Karpas-422 (cell line): ENCODE data around the gene SLC25A12. TPM values are rescaled to one million over a fixed set of nuclear protein-coding genes. Genes with fewer than 3 reads are reported as not detected.
"Not testable (repeated sequence)": the region's sequence is repeated elsewhere in the genome, so short reads cannot be mapped to it uniquely, and the experiment has no call there.

Experiments
- DNase-seq: peaks from one replicate; pipeline ENCODE4 v3.0.0-alpha.2; 2015
- H2AFZ ChIP-seq: fragments of 200-600 bp; sonication (generic); 2 replicates; pipeline ENCODE4 v1.6.1; 2014; ENCODE audit warnings: antibody characterized with exemption, low read length, mixed read lengths
- H3K27ac ChIP-seq: fragments of 200-600 bp; sonication (generic); 2 replicates; pipeline ENCODE4 v1.5.1; 2014; ENCODE audit warnings: mild to moderate bottlenecking, low read length, moderate library complexity
- H3K27me3 ChIP-seq: fragments of 200-600 bp; sonication (generic); 2 replicates; pipeline ENCODE4 v1.6.1; 2014; ENCODE audit warnings: low read length, mixed read lengths
- H3K36me3 ChIP-seq: fragments of 200-600 bp; sonication (generic); 2 replicates; pipeline ENCODE4 v1.6.1; 2014; ENCODE audit warnings: low read length, mixed read lengths; ENCODE audit not compliant: insufficient read depth
- H3K4me1 ChIP-seq: fragments of 200-600 bp; sonication (generic); 2 replicates; pipeline ENCODE4 v1.6.1; 2014; ENCODE audit warnings: mild to moderate bottlenecking, low read length, mixed read lengths
- H3K4me2 ChIP-seq: fragments of 200-600 bp; sonication (generic); 2 replicates; pipeline ENCODE4 v1.6.1; 2014; ENCODE audit warnings: low read length, low read depth, mild to moderate bottlenecking; ENCODE audit not compliant: poor library complexity, severe bottlenecking
- H3K4me3 ChIP-seq: fragments of 200-600 bp; sonication (generic); 2 replicates; pipeline ENCODE4 v1.5.1; 2014; ENCODE audit warnings: mild to moderate bottlenecking, antibody characterized with exemption, low read length, mixed read lengths
- H3K79me2 ChIP-seq: fragments of 200-600 bp; sonication (generic); 2 replicates; pipeline ENCODE4 v1.6.1; 2014; ENCODE audit warnings: mild to moderate bottlenecking, low read length, mixed read lengths
- H3K9ac ChIP-seq: fragments of 200-600 bp; sonication (generic); 2 replicates; pipeline ENCODE4 v1.6.0; 2014; ENCODE audit warnings: low read length
- H3K9me2 ChIP-seq: fragments of 200-600 bp; sonication (generic), shearing (Covaris generic); replicated peaks from 2 replicates; pipeline ENCODE4 v1.6.0; 2014; ENCODE audit warnings: mild to moderate bottlenecking, low read length, moderate library complexity; ENCODE audit not compliant: insufficient read depth
- H3K9me3 ChIP-seq: fragments of 300-700, 200-600 bp; sonication (generic); 2 replicates; pipeline ENCODE4 v1.6.1; 2014; ENCODE audit warnings: low read length, mixed read lengths
- H4K20me1 ChIP-seq: fragments of 200-600 bp; sonication (generic); 2 replicates; pipeline ENCODE4 v1.6.1; 2014; ENCODE audit warnings: mild to moderate bottlenecking, antibody characterized with exemption, low read length, low read depth; ENCODE audit not compliant: insufficient read depth
- total RNA-seq: library from RNA; depleted of rRNA; stranded (reverse); fragments of >200 nt; shearing (Covaris generic); gene quantifications from 2 replicates; pipeline ENCODE4 v1.2.3, GENCODE V29; 2014; ENCODE audit warnings: low replicate concordance

SLC25A12 gene
- total RNA-seq, 1 experiment from 2014 or later = 55.8 TPM

- H3K9ac ChIP-seq = no peak overlapping the region
- H4K20me1 ChIP-seq = no peaks in the 10 kb centered on the region
- H3K9me2 ChIP-seq = no peaks in the 10 kb centered on the region
- H3K36me3 ChIP-seq = peaks cover 26% of the 10 kb centered on the region
- H3K27me3 ChIP-seq = no peaks in the 10 kb centered on the region
- no peaks in the 10 kb centered on the region for H3K4me1 ChIP-seq
- no peak for DNase-seq
- H3K4me3 ChIP-seq = no peak overlapping the region
- no peaks in the 10 kb centered on the region for H3K79me2 ChIP-seq
- peaks cover 4% of the 10 kb centered on the region for H3K9me3 ChIP-seq
- no peak overlapping the region for H2AFZ ChIP-seq
- no peak overlapping the region for H3K27ac ChIP-seq
- H3K4me2 ChIP-seq = no peak overlapping the region
These were observed 121.7 kb downstream of the SLC25A12 start for GRCh38 chr2:171772373-171772772.

DNA sequence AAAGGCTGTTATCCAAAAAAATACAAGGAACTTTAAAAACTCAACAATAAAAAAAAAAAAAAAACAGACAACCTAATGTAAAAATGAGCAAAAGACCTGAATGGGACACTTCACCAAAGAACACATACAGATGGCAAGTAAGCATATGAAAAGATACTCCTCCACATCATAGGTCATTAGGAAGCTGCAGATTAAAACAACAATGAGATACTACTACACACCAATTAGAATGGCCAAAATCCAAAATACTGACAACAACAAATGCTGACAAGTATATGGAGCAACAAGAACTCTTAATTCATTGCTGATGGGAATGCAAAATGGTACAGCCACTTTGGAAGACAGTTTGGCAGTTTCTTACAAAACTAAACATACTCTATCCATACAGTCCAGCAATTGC lies 122.6 kb downstream of the SLC25A12 start:
- Histone ChIP-seq H4K20me1 (no peaks in the 10 kb centered on the region), H3K9ac (no peak overlapping the region), H3K9me3 (peaks cover 4% of the 10 kb centered on the region), H3K79me2 (no peaks in the 10 kb centered on the region), H2AFZ (no peak overlapping the region), H3K4me1 (no peaks in the 10 kb centered on the region), H3K27me3 (no peaks in the 10 kb centered on the region), H3K36me3 (peaks cover 27% of the 10 kb centered on the region), H3K9me2 (no peaks in the 10 kb centered on the region), H3K27ac (no peak overlapping the region), H3K4me2 (no peak overlapping the region), H3K4me3 (no peak overlapping the region)
- no peak for DNase-seq

DNA sequence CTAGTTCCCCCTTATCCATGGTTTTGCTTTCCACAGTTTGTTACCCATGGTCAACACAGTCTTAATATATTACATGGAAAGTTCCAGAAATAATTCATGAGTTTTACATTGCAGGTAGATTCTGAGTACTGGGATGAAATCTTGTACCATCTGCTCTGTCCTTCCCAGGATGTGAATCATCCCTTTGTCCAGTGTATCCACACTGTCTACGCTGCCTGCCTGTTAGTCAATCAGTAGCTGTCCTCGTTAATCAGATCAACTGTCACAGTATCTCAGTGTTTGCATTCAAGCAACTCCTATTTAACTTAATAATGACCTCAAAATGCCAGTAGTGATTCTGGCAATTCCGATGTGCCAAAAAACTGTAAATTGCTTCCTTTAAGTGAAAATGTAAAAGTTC lies 130.4 kb downstream of the SLC25A12 start:
- no peak overlapping the region for H2AFZ ChIP-seq
- H3K79me2 ChIP-seq = no peaks in the 10 kb centered on the region
- no peak overlapping the region for H3K9ac ChIP-seq
- no peak for DNase-seq
- H3K9me3 ChIP-seq = no peaks in the 10 kb centered on the region
- no peaks in the 10 kb centered on the region for H3K27me3 ChIP-seq
- no peaks in the 10 kb centered on the region for H3K9me2 ChIP-seq
- H3K27ac ChIP-seq = no peak overlapping the region
- no peaks in the 10 kb centered on the region for H4K20me1 ChIP-seq
- no peak overlapping the region for H3K4me3 ChIP-seq
- H3K36me3 ChIP-seq = peaks cover 22% of the 10 kb centered on the region
- H3K4me2 ChIP-seq = no peak overlapping the region
- H3K4me1 ChIP-seq = no peaks in the 10 kb centered on the region

- no peak overlapping the region for H3K9ac ChIP-seq
- no peaks in the 10 kb centered on the region for H4K20me1 ChIP-seq
- no peak overlapping the region for H3K4me3 ChIP-seq
- H3K4me1 ChIP-seq = no peaks in the 10 kb centered on the region
- H3K36me3 ChIP-seq = peaks cover 22% of the 10 kb centered on the region
- no peaks in the 10 kb centered on the region for H3K9me2 ChIP-seq
- H2AFZ ChIP-seq = no peak overlapping the region
- H3K79me2 ChIP-seq = no peaks in the 10 kb centered on the region
- no peak overlapping the region for H3K27ac ChIP-seq
- no peak for DNase-seq
- H3K9me3 ChIP-seq = no peaks in the 10 kb centered on the region
- H3K27me3 ChIP-seq = no peaks in the 10 kb centered on the region
- H3K4me2 ChIP-seq = no peak overlapping the region
These were observed 131.0 kb downstream of the SLC25A12 start for GRCh38 chr2:171762879-171763573.

- not testable (repeated sequence) for H3K9ac ChIP-seq, DNase-seq, H3K4me3 ChIP-seq, H3K9me3 ChIP-seq, H3K79me2 ChIP-seq, H3K4me2 ChIP-seq, H3K27ac ChIP-seq, H3K4me1 ChIP-seq, H2AFZ ChIP-seq, H3K27me3 ChIP-seq, H4K20me1 ChIP-seq, H3K9me2 ChIP-seq
- peaks cover 14% of the 10 kb centered on the region for H3K36me3 ChIP-seq
These were observed 132.9 kb downstream of the SLC25A12 start for GRCh38 chr2:171761176-171761575.

GRCh38 chr2:171758762-171759161 lies 135.3 kb downstream of the SLC25A12 start:
- not testable (repeated sequence) for H3K9me2 ChIP-seq, H2AFZ ChIP-seq, H4K20me1 ChIP-seq, H3K79me2 ChIP-seq, H3K4me1 ChIP-seq, H3K27me3 ChIP-seq, DNase-seq, H3K9ac ChIP-seq, H3K4me3 ChIP-seq, H3K27ac ChIP-seq, H3K9me3 ChIP-seq, H3K4me2 ChIP-seq
- H3K36me3 ChIP-seq = peaks cover 14% of the 10 kb centered on the region

DNA sequence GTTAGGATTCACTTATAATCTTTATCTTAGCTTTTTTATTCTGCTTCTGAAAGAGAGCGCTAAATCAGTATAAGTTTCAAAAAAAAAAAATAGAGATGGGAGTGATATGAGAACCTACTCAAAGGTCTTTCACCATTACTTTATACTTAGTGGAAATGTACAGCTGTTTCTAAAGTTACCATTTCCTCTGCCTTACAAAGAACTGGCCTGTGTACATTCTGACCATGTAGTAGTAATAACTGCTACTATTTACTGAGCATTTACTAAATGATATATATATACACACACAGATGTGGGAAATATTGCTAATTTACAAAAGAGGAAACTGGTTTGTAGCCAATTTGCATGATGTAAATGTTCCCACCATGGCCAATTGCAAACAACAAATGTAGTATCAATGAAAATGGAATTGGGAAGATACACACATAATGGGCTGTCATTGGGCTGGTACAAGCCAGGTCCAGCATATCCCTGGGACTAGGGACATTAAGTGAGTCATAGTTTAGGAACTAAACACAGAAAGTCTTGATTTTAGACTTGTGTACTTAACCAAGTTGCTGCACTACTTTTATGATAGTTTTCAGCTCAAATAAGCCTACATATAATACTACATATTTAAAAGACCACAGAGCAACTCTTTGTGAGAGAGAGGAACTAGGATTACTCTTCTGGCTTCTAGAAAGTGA lies 139.6 kb downstream of the SLC25A12 start:
- no peak overlapping the region for H3K27ac ChIP-seq
- H4K20me1 ChIP-seq = no peaks in the 10 kb centered on the region
- H3K36me3 ChIP-seq = no peaks in the 10 kb centered on the region
- no peak overlapping the region for H3K4me2 ChIP-seq
- no peaks in the 10 kb centered on the region for H3K27me3 ChIP-seq
- H3K9me2 ChIP-seq = no peaks in the 10 kb centered on the region
- DNase-seq = no peak
- no peak overlapping the region for H2AFZ ChIP-seq
- H3K9me3 ChIP-seq = no peaks in the 10 kb centered on the region
- no peaks in the 10 kb centered on the region for H3K79me2 ChIP-seq
- no peaks in the 10 kb centered on the region for H3K4me1 ChIP-seq
- no peak overlapping the region for H3K4me3 ChIP-seq
- no peak overlapping the region for H3K9ac ChIP-seq

DNA sequence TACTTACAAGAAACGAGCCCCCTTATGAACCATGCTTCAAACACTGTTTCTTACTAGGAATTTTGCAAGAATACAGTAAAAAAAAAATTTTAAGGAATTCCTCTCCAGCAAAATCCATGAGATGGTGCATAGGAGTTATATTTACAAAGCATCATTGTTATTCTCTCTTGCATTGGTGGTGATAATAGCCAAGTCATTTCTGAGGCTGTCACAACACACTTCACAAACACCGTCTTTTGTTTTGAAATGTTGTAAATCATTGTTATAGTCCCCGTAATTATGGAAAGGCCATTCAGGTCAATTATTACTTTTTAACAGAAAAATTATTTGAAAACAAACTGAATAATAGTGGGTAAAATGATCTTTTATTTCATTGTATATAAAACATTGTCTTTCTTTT lies 146.7 kb downstream of the SLC25A12 start:
- 0 out of 2 replicates have a peak, but pooled peaks cover 7% of the 10 kb centered on the region for H3K36me3 ChIP-seq
- no peak overlapping the region for H3K4me2 ChIP-seq
- H3K9me3 ChIP-seq = no peaks in the 10 kb centered on the region
- no peaks in the 10 kb centered on the region for H3K79me2 ChIP-seq
- H3K9ac ChIP-seq = no peak overlapping the region
- no peak overlapping the region for H3K27ac ChIP-seq
- H3K9me2 ChIP-seq = no peaks in the 10 kb centered on the region
- H3K4me3 ChIP-seq = no peak overlapping the region
- no peaks in the 10 kb centered on the region for H3K27me3 ChIP-seq
- no peak for DNase-seq
- no peak overlapping the region for H2AFZ ChIP-seq
- H4K20me1 ChIP-seq = no peaks in the 10 kb centered on the region
- peaks cover 22% of the 10 kb centered on the region for H3K4me1 ChIP-seq
